Measurements from ENCODE around the gene BROX.

The BROX gene

DNA sequence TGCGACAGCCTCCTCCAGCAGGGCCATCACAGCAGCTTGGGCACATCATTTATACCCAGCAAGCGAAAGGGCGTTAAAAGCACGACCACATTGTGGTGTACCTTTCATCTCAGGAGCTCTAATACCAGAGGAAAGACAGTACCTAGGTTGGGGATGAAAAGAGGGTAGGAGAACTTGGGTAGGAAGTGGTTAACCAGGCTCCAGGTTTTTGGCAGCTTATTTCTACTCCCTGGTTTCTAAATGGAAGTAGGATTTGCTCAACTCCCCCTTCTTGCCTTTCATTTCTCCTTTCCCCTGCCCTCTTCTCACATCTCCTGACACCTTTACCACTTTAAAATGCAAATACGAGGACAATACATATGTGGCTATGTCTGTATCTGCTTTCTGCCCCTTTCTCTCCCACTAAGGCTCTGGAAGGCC is 54.8 kb downstream of the BROX start:
- DNase-seq (ENCODE audit: extremely low read depth, low read depth): no peak
- TF ChIP-seq, protein P1, sequence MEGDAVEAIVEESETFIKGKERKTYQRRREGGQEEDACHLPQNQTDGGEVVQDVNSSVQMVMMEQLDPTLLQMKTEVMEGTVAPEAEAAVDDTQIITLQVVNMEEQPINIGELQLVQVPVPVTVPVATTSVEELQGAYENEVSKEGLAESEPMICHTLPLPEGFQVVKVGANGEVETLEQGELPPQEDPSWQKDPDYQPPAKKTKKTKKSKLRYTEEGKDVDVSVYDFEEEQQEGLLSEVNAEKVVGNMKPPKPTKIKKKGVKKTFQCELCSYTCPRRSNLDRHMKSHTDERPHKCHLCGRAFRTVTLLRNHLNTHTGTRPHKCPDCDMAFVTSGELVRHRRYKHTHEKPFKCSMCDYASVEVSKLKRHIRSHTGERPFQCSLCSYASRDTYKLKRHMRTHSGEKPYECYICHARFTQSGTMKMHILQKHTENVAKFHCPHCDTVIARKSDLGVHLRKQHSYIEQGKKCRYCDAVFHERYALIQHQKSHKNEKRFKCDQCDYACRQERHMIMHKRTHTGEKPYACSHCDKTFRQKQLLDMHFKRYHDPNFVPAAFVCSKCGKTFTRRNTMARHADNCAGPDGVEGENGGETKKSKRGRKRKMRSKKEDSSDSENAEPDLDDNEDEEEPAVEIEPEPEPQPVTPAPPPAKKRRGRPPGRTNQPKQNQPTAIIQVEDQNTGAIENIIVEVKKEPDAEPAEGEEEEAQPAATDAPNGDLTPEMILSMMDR (IDR thresholded peaks at IDR 0.05; ENCODE audit: low read depth, low read length): no peak

DNA sequence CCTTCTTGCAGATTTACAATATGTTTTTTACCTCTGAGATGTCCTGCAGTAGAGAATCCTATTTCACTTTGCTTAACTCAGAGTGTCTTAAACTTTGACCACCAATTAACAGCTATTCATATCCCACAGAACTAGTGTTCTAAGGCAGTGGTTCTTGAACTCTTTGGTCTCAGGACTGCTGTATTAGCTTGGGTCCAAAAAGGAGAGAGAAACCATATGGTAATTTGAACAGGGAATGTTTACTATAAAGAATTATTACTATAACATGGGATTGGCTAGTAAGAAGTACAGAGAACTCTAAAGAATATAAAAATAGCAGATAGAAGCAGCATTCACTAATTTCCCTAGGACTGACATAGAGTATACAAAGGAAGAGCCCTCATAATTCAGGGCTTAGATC is 56.2 kb downstream of the BROX start:
- TF ChIP-seq, protein P1 (IDR thresholded peaks at IDR 0.05; ENCODE audit: low read depth, low read length): no peak
- no peak for DNase-seq (ENCODE audit: extremely low read depth, low read depth)

DNA sequence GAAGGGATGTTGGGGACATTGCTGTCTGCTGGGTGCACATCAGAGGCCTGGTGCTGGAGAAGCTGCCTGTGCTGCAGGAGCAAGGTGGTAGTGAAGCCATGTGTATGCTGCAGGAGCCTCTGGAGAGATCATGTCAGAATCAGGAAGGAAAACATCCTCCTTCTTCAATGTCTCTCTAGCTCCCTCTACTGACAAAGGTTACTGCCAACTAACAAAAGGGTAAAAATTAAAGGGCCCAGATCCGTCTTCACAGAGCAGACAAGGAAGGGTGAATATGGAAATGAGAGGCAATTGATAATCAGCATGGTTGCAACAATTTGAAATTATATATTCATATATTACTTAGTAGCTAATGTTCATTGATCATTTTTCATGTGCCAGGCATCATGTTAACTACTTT is 56.8 kb downstream of the BROX start:
- no peak for DNase-seq (ENCODE audit: extremely low read depth, low read depth)
- TF ChIP-seq, protein P1 (IDR thresholded peaks at IDR 0.05; ENCODE audit: low read depth, low read length): no peak

DNA sequence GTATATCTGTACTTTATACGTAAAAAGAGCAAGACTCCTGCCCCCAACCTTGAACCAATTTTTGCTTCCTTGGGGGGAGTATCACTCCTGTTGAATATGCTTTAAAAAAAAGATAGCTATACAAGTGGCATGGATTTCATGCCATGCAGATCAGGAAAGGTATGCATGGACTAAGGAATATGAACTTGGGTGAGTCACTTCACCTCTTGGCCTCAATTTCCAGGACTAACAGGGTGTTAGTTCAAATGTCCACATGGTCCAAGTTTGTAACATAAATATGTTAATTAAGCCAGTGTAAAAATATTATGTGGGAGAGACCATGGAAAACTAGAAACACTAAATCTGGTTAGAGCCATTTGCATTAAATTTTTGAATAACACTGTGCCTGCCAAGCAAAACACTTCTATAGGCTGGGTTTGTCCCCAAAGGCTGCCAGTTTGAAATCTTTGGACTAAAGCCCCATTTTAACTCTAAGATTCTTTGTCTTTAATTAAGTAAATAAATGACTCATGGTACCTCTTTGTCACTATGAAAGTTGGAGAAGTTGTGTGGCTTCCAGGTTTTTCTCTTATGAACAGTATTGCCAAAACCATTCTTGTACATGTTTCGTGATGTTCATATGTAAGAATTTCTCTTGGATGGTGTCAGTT is 57.7 kb downstream of the BROX start:
- DNase-seq (ENCODE audit: extremely low read depth, low read depth): no peak
- TF ChIP-seq, protein P1 (IDR thresholded peaks at IDR 0.05; ENCODE audit: low read depth, low read length): no peak

DNA sequence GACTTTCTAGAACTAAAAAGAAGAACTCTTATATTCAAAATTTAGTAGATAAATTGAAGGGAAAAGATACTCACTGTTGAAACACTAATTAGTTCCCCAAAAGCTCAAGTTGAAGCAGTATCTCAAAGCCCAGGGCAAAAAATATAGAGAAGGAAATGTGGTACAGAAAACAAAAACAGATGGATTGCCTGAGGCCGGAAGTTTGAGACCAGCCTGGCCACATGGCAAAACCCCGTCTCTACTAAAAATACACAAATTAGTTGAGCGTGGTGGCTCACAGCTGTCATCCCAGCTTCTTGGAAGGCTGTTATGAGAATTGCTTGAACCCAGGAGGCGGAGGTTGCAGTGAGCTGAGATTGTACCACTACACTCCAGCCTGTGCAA is 60.6 kb downstream of the BROX start:
- no peak for DNase-seq (ENCODE audit: extremely low read depth, low read depth)
- TF ChIP-seq, protein P1 (IDR thresholded peaks at IDR 0.05; ENCODE audit: low read depth, low read length): no peak

DNA sequence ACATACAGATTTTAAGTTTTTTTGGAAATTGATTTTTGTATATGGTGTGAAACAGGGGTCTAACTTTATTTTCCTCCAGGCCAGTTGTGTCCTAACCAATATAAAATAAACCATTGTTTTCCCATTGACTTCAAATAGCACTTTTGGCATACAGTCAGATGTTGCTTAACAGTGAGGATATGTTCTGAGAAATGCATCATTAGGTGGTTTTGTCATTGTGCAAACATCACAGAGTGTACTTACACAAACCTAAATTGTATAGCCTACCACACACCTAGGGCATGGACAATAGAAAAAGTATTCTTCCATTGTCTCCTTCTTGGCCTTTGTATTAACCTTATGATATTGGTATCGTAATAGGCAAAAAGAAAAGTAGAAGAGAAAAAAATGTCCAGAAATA is 65.1 kb downstream of the BROX start:
- no peak for DNase-seq (ENCODE audit: extremely low read depth, low read depth)

DNA sequence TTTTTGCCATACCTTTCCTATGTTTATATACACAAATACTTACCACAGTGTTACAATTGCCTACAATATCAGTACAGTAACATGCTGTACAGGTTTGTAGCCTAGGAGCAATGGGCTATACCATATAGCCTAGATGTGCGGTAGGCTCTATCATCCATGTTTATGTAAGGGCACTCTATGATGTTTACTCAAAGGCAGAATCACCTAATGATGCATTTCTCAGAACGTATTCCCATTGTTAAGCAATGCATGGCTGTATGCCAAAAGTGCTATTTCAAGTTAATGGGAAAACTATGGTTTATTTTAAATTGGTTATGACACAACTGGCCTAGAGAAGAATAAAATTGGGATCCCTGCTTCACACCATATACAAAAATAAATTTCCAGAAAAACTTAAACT is 65.6 kb downstream of the BROX start:
- no peak for DNase-seq (ENCODE audit: extremely low read depth, low read depth)
- TF ChIP-seq, protein P1 (IDR thresholded peaks at IDR 0.05; ENCODE audit: low read depth, low read length): no peak

More for the DNA sequence above, 65.1 kb downstream of the BROX start:
- TF ChIP-seq, protein P1 (IDR thresholded peaks at IDR 0.05; ENCODE audit: low read depth, low read length): no peak
